Measurements from ENCODE around the gene MYZAP.

- TF ChIP-seq EZH2 (IDR thresholded peaks at IDR 0.05; ENCODE audit: borderline replicate concordance, low read depth, low read length, severe bottlenecking) (no peak), CTCF (IDR thresholded peaks at IDR 0.05; ENCODE audit: borderline replicate concordance, extremely low read depth, low read length, poor library complexity, severe bottlenecking) (no peak)
These were observed 129.2 kb downstream of the MYZAP start for GRCh38 chr15:57720867-57721266.
